A673 (cell line): ENCODE results near the gene TBL3. TPM values are rescaled to one million over a fixed set of nuclear protein-coding genes. Genes with fewer than 3 reads are reported as not detected.

Experiments used
- BruUV-seq: library from RNA; stranded (reverse); fragments of 400-500 nt; replicated peaks from 2 replicates; lab custom pipeline; 2021; lab: Mats Ljungman, UMichigan
- CTCF ChIA-PET: fragments of 300-600 bp; sonication (Branson Sonifier 250); formaldehyde crosslinking; loops from one replicate; lab custom pipeline; 2022; ENCODE audit warnings: antibody characterized with exemption; lab: Charles Lee
- POLR2A ChIA-PET: fragments of 300-600 bp; sonication (Branson Sonifier 250); formaldehyde crosslinking; loops from one replicate; lab custom pipeline; 2022; ENCODE audit warnings: antibody characterized with exemption; ENCODE audit not compliant: low non-redundant PET; lab: Charles Lee
- DNase-seq: peaks from one replicate; pipeline ENCODE4 v3.0.0-alpha.2; 2015; ENCODE audit warnings: low spot score
- H3K27ac ChIP-seq: fragments of 200-600 bp; sonication (generic); 2 replicates; pipeline ENCODE4 v1.5.1; 2016; ENCODE audit warnings: mixed run types, low read depth, mild to moderate bottlenecking, mixed read lengths, antibody characterized with exemption, low read length; ENCODE audit not compliant: poor library complexity, severe bottlenecking
- H3K27me3 ChIP-seq: fragments of 200-600 bp; sonication (generic); replicated peaks from 2 replicates; pipeline ENCODE4 v1.6.1; 2017; ENCODE audit warnings: mixed run types, low read depth, mild to moderate bottlenecking, mixed read lengths, antibody characterized with exemption, low read length; ENCODE audit not compliant: insufficient read depth, poor library complexity
- H3K36me3 ChIP-seq: fragments of 200-600 bp; sonication (generic); 2 replicates; pipeline ENCODE4 v1.6.1; 2016; ENCODE audit warnings: mixed run types, mild to moderate bottlenecking, mixed read lengths, antibody characterized with exemption, low read length; ENCODE audit not compliant: insufficient read depth, poor library complexity, severe bottlenecking
- H3K4me1 ChIP-seq: fragments of 200-600 bp; sonication (generic); 2 replicates; pipeline ENCODE4 v1.6.1; 2017; ENCODE audit warnings: mixed run types, mild to moderate bottlenecking, mixed read lengths, antibody characterized with exemption, low read length; ENCODE audit not compliant: insufficient read depth, poor library complexity, severe bottlenecking
- H3K4me3 ChIP-seq: fragments of 200-600 bp; sonication (generic); 2 replicates; pipeline ENCODE4 v1.5.1; 2016; ENCODE audit warnings: low read depth, mixed run types, mild to moderate bottlenecking, mixed read lengths, low read length; ENCODE audit not compliant: poor library complexity, severe bottlenecking
- H3K9me3 ChIP-seq: fragments of 200-600 bp; sonication (generic); 2 replicates; pipeline ENCODE4 v1.6.1; 2016; ENCODE audit warnings: mixed run types, low read depth, mild to moderate bottlenecking, mixed read lengths, antibody characterized with exemption, low read length; ENCODE audit not compliant: poor library complexity, severe bottlenecking
- EZH2 ChIP-seq: fragments of 200-600 bp; sonication (generic); IDR thresholded peaks from 2 replicates; pipeline ENCODE4 v1.6.1; 2017; ENCODE audit warnings: borderline replicate concordance, low read depth, mild to moderate bottlenecking, mixed read lengths, antibody characterized with exemption, low read length; ENCODE audit not compliant: poor library complexity, severe bottlenecking
- intact Hi-C: fragments of 100-400 bp; cut with micrococcal nuclease; formaldehyde crosslinking; loops from one replicate; pipeline ENCODE4 v1.10.0; 2022; ENCODE audit not compliant: unreplicated experiment
- total RNA-seq: library from RNA; stranded (reverse); gene quantifications from 2 replicates; pipeline ENCODE4 v1.2.3, GENCODE V29; 2021
- TF ChIP-seq, protein P1 (sequence below): fragments of 300-800, 200-600 bp; sonication (generic); conservative IDR thresholded peaks from 2 replicates; pipeline ENCODE4 v1.5.1; 2017; ENCODE audit warnings: low read depth, mild to moderate bottlenecking, antibody characterized with exemption, low read length, moderate library complexity, mixed read lengths

TBL3 gene
- total RNA-seq, 1 experiment from 2014 or later = 58.4 TPM

- BruUV-seq = no TSS peak
- ChIA-PET CTCF (no interaction called here), POLR2A (no interaction called here)
- no peak overlapping the region for H3K4me3 ChIP-seq
- peaks cover 22% of the 10 kb centered on the region for H3K4me1 ChIP-seq
- TF ChIP-seq, protein P1, sequence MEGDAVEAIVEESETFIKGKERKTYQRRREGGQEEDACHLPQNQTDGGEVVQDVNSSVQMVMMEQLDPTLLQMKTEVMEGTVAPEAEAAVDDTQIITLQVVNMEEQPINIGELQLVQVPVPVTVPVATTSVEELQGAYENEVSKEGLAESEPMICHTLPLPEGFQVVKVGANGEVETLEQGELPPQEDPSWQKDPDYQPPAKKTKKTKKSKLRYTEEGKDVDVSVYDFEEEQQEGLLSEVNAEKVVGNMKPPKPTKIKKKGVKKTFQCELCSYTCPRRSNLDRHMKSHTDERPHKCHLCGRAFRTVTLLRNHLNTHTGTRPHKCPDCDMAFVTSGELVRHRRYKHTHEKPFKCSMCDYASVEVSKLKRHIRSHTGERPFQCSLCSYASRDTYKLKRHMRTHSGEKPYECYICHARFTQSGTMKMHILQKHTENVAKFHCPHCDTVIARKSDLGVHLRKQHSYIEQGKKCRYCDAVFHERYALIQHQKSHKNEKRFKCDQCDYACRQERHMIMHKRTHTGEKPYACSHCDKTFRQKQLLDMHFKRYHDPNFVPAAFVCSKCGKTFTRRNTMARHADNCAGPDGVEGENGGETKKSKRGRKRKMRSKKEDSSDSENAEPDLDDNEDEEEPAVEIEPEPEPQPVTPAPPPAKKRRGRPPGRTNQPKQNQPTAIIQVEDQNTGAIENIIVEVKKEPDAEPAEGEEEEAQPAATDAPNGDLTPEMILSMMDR = no peak
- no peak for TF ChIP-seq EZH2
- no peaks in the 10 kb centered on the region for H3K9me3 ChIP-seq
- intact Hi-C loops = no loop called here
- no peaks in the 10 kb centered on the region for H3K36me3 ChIP-seq
- H3K27ac ChIP-seq = no peak overlapping the region
- H3K27me3 ChIP-seq = no peaks in the 10 kb centered on the region
- no peak for DNase-seq
These were observed 58.2 kb downstream of the TBL3 start for GRCh38 chr16:2030036-2030435.

- ChIA-PET POLR2A (interaction anchor here (0.7 kb wide), 1 partner anchor 1877 kb away, joined by 3 read pairs; no protein-coding TSS in a partner anchor), CTCF (no interaction called here)
- TF ChIP-seq, protein P1 = no peak
- no peak for TF ChIP-seq EZH2
- intact Hi-C loops = no loop called here
- Histone ChIP-seq H3K36me3 (peaks cover under 1% of the 10 kb centered on the region), H3K27me3 (no peaks in the 10 kb centered on the region), H3K27ac (peak overlapping the region; percentile 45), H3K4me3 (no peak overlapping the region), H3K4me1 (peaks cover 30% of the 10 kb centered on the region), H3K9me3 (no peaks in the 10 kb centered on the region)
- no TSS peak for BruUV-seq
- DNase-seq = peak; percentile 54
These were observed 59.3 kb downstream of the TBL3 start for GRCh38 chr16:2031081-2031577.

Other genes starting within 250 kb of the TBL3 start
- 35.3 and 40.8 TPM in 2 replicates for gene NME3, start 200.5 kb upstream of the TBL3 start, total RNA-seq
- gene EME2, start 199.2 kb upstream of the TBL3 start, total RNA-seq = 19.5 and 19.9 TPM in 2 replicates
- 247 and 250 TPM in 2 replicates for gene MRPS34, start 198.9 kb upstream of the TBL3 start, total RNA-seq
- gene SPSB3, start 189.5 kb upstream of the TBL3 start, total RNA-seq = 15.0 and 20.8 TPM in 2 replicates
- 76.0 and 76.6 TPM in 2 replicates for gene NUBP2, start 189.1 kb upstream of the TBL3 start, total RNA-seq
- not detected in 2 replicates for gene IGFALS, start 178.3 kb upstream of the TBL3 start, total RNA-seq
- 14.4 and 23.4 TPM in 2 replicates for gene HAGH, start 145.2 kb upstream of the TBL3 start, total RNA-seq
- gene FAHD1, start 144.8 kb upstream of the TBL3 start, total RNA-seq = 19.9 and 22.1 TPM in 2 replicates
- 0.48 and 0.62 TPM in 2 replicates for gene MEIOB, start 99.9 kb upstream of the TBL3 start, total RNA-seq
- gene HS3ST6, start 53.6 kb upstream of the TBL3 start, total RNA-seq = not detected in 2 replicates
- 17.7 and 23.4 TPM in 2 replicates for gene MSRB1, start 28.9 kb upstream of the TBL3 start, total RNA-seq
- gene RPL3L, start 17.4 kb upstream of the TBL3 start, total RNA-seq = not detected in 2 replicates
- 178 and 210 TPM in 2 replicates for gene NDUFB10, start 12.5 kb upstream of the TBL3 start, total RNA-seq
- 3,326 and 3,385 TPM in 2 replicates for gene RPS2, start 7.2 kb upstream of the TBL3 start, total RNA-seq
- not detected in 2 replicates for gene RNF151, start 5.2 kb upstream of the TBL3 start, total RNA-seq
- 0.90 and 1.2 TPM in 2 replicates for gene NOXO1, start 9.4 kb downstream of the TBL3 start, total RNA-seq
- 26.2 and 27.4 TPM in 2 replicates for gene GFER, start 12.1 kb downstream of the TBL3 start, total RNA-seq
- gene SYNGR3, start 17.9 kb downstream of the TBL3 start, total RNA-seq = 1.4 and 2.3 TPM in 2 replicates
- 68.0 and 75.8 TPM in 2 replicates for gene ZNF598, start 37.8 kb downstream of the TBL3 start, total RNA-seq
- gene NPW, start 47.7 kb downstream of the TBL3 start, total RNA-seq = 96.5 and 105 TPM in 2 replicates
- 19.5 and 26.4 TPM in 2 replicates for gene NHERF2, start 54.8 kb downstream of the TBL3 start, total RNA-seq
- 51.6 and 65.4 TPM in 2 replicates for gene NTHL1, start 75.8 kb downstream of the TBL3 start, total RNA-seq
- 125 and 155 TPM in 2 replicates for gene TSC2, start 75.9 kb downstream of the TBL3 start, total RNA-seq
- 121 and 141 TPM in 2 replicates for gene PKD1, start 163.8 kb downstream of the TBL3 start, total RNA-seq
- gene RAB26, start 176.6 kb downstream of the TBL3 start, total RNA-seq = 0.49 and 1.7 TPM in 2 replicates
- 96.7 and 97.4 TPM in 2 replicates for gene TRAF7, start 183.7 kb downstream of the TBL3 start, total RNA-seq
- 1.1 and 3.8 TPM in 2 replicates for gene CASKIN1, start 224.6 kb downstream of the TBL3 start, total RNA-seq
- 58.3 and 58.8 TPM in 2 replicates for gene MLST8, start 233.4 kb downstream of the TBL3 start, total RNA-seq
- 16.0 and 18.6 TPM in 2 replicates for gene BRICD5, start 238.8 kb downstream of the TBL3 start, total RNA-seq
- 26.5 TPM in 2 replicates for gene PGP, start 242.8 kb downstream of the TBL3 start, total RNA-seq